H1 (cell line): ENCODE data around the gene CSGALNACT2. TPM values are rescaled to one million over a fixed set of nuclear protein-coding genes. Genes with fewer than 3 reads are reported as not detected.

Experiments used
- CTCF ChIA-PET: fragments of 300-600 bp; sonication (Branson Sonifier 250); formaldehyde crosslinking; loops from one replicate; lab custom pipeline; 2021; ENCODE audit not compliant: partially characterized antibody; lab: Charles Lee
- POLR2A ChIA-PET: fragments of 300-600 bp; sonication (Branson Sonifier 250); formaldehyde crosslinking; loops from one replicate; lab custom pipeline; 2021; ENCODE audit warnings: inconsistent platforms; ENCODE audit not compliant: partially characterized antibody; lab: Charles Lee
- DNase-seq, 2 experiments: peaks; one replicate each; pipeline versions ENCODE4 v3.0.0 to v3.0.0-alpha.2; 2010 to 2022; ENCODE audit warnings: low spot score in 2 of 2, low read depth in 1 of 2, mixed read lengths in 1 of 2
- FAIRE-seq: peaks from 2 replicates; lab custom pipeline; 2011; peaks lifted over from hg19 to GRCh38; lab: Jason Lieb, UNC
- H2AFZ ChIP-seq: 2 replicates; pipeline ENCODE4 v1.8.1; 2012; ENCODE audit warnings: low read length, inconsistent platforms
- H2AK5ac ChIP-seq: 2 replicates; pipeline ENCODE4 v1.6.1; 2013; ENCODE audit warnings: low read depth, low read length
- H2BK120ac ChIP-seq: replicated peaks from 2 replicates; pipeline ENCODE3; 2013; ENCODE audit warnings: low read depth, low read length, inconsistent platforms
- H2BK12ac ChIP-seq: 2 replicates; pipeline ENCODE4 v1.6.1; 2013; ENCODE audit warnings: low read depth, low read length
- H2BK15ac ChIP-seq: 2 replicates; pipeline ENCODE4 v1.6.1; 2013; ENCODE audit warnings: low read length
- H2BK20ac ChIP-seq: 2 replicates; pipeline ENCODE4 v1.6.1; 2013; ENCODE audit warnings: low read length
- H2BK5ac ChIP-seq: 2 replicates; pipeline ENCODE4 v1.6.1; 2013; ENCODE audit warnings: low read depth, low read length
- H3K14ac ChIP-seq: 2 replicates; pipeline ENCODE4 v1.6.1; 2013; ENCODE audit warnings: inconsistent platforms; ENCODE audit not compliant: insufficient read length
- H3K18ac ChIP-seq: 2 replicates; pipeline ENCODE4 v1.6.1; 2013; ENCODE audit warnings: low read length; ENCODE audit errors: extremely low read depth
- H3K23ac ChIP-seq: 2 replicates; pipeline ENCODE4 v1.6.1; 2013; ENCODE audit warnings: inconsistent platforms; ENCODE audit not compliant: insufficient read length
- H3K23me2 ChIP-seq: 2 replicates; pipeline ENCODE4 v1.6.1; 2013; ENCODE audit warnings: low read depth, low read length
- H3K27ac ChIP-seq: 2 replicates; pipeline ENCODE4 v1.6.1; 2011; ENCODE audit warnings: low read depth, low read length, inconsistent platforms
- H3K27me3 ChIP-seq, 4 experiments: replicated peaks in 1 of 4; 1 replicate in 1 of 4; 2 replicates in 3 of 4; pipeline versions ENCODE4 v1.6.1 to v1.8.1; 2011 to 2013; ENCODE audit warnings: low read length in 3 of 4, mild to moderate bottlenecking in 3 of 4, inconsistent platforms in 2 of 4, mixed read lengths in 2 of 4, moderate library complexity in 1 of 4; ENCODE audit not compliant: control insufficient read depth in 3 of 4, insufficient read depth in 3 of 4; ENCODE audit errors: extremely low read depth in 1 of 4
- H3K36me3 ChIP-seq, 4 experiments: 2 replicates each; pipeline versions ENCODE4 v1.6.1 to v1.8.1; 2011 to 2013; ENCODE audit warnings: mild to moderate bottlenecking in 4 of 4, low read length in 3 of 4, moderate library complexity in 2 of 4, control low read depth in 1 of 4, inconsistent platforms in 1 of 4; ENCODE audit not compliant: insufficient read depth in 4 of 4, control insufficient read depth in 2 of 4
- H3K4ac ChIP-seq: replicated peaks from 2 replicates; pipeline ENCODE3; 2013; ENCODE audit warnings: low read length, low read depth, mixed read lengths, inconsistent platforms; ENCODE audit not compliant: insufficient read length
- H3K4me1 ChIP-seq, 4 experiments: replicated peaks in 1 of 4; 1 replicate in 1 of 4; 2 replicates in 3 of 4; pipeline versions ENCODE4 v1.6.1 to v1.8.1; 2011 to 2013; ENCODE audit warnings: low read length in 3 of 4, inconsistent platforms in 2 of 4, mixed read lengths in 1 of 4; ENCODE audit not compliant: insufficient read depth in 4 of 4, control insufficient read depth in 3 of 4
- H3K4me2 ChIP-seq, 2 experiments: 2 replicates each; pipeline versions ENCODE4 v1.6.1 to v1.8.1; 2011 to 2013; ENCODE audit warnings: low read depth in 2 of 2, low read length in 2 of 2, control low read depth in 1 of 2, inconsistent platforms in 1 of 2, mild to moderate bottlenecking in 1 of 2; ENCODE audit not compliant: insufficient read depth in 1 of 2
- H3K4me3 ChIP-seq, 4 experiments: fragments of 200-600, 300-600 bp in 1 of 4; sonication (generic), shearing (Covaris generic), sonication (Bioruptor Twin) in 1 of 4; 2 replicates each; pipeline versions ENCODE4 v1.5.1 to v1.8.1; 2011 to 2016; ENCODE audit warnings: low read length in 4 of 4, low read depth in 3 of 4, control low read depth in 2 of 4, inconsistent platforms in 2 of 4, mild to moderate bottlenecking in 2 of 4, mixed read lengths in 1 of 4, moderate library complexity in 1 of 4; ENCODE audit not compliant: insufficient read depth in 2 of 4; ENCODE audit errors: extremely low read depth in 1 of 4
- H3K56ac ChIP-seq: replicated peaks from 2 replicates; pipeline ENCODE3; 2013; ENCODE audit warnings: low read depth, mild to moderate bottlenecking, mixed read lengths, low read length, inconsistent platforms; ENCODE audit not compliant: insufficient read length
- H3K79me1 ChIP-seq: 2 replicates; pipeline ENCODE4 v1.6.1; 2013; ENCODE audit warnings: low read depth, low read length, control low read depth
- H3K79me2 ChIP-seq, 2 experiments: 2 replicates each; pipeline versions ENCODE4 v1.6.1 to v1.8.1; 2012 to 2013; ENCODE audit warnings: low read length in 2 of 2, mild to moderate bottlenecking in 2 of 2, inconsistent platforms in 1 of 2; ENCODE audit not compliant: insufficient read depth in 2 of 2, control insufficient read depth in 1 of 2
- H3K9ac ChIP-seq, 4 experiments: replicated peaks in 1 of 4; 1 replicate in 1 of 4; 2 replicates in 3 of 4; pipeline versions ENCODE4 v1.6.1 to v1.8.1; 2011 to 2013; ENCODE audit warnings: low read depth in 3 of 4, low read length in 3 of 4, control low read depth in 2 of 4, mild to moderate bottlenecking in 2 of 4, moderate library complexity in 2 of 4, inconsistent platforms in 1 of 4; ENCODE audit errors: extremely low read depth in 1 of 4
- H3K9me3 ChIP-seq, 2 experiments: 2 replicates each; pipeline versions ENCODE4 v1.6.1 to v1.8.1; 2012 to 2013; ENCODE audit warnings: mild to moderate bottlenecking in 2 of 2, moderate library complexity in 2 of 2, control low read depth in 1 of 2, inconsistent platforms in 1 of 2, low read depth in 1 of 2, low read length in 1 of 2, mixed read lengths in 1 of 2; ENCODE audit not compliant: insufficient read depth in 2 of 2
- H4K20me1 ChIP-seq, 2 experiments: replicated peaks in 1 of 2; 2 replicates each; pipeline versions ENCODE3 to v1.8.1; 2011 to 2013; ENCODE audit warnings: inconsistent platforms in 2 of 2, low read length in 2 of 2, mild to moderate bottlenecking in 1 of 2; ENCODE audit not compliant: insufficient read depth in 2 of 2, control insufficient read depth in 1 of 2
- H4K5ac ChIP-seq: 2 replicates; pipeline ENCODE4 v1.6.1; 2013; ENCODE audit warnings: low read length, low read depth, mixed read lengths, inconsistent platforms; ENCODE audit not compliant: insufficient read length
- H4K8ac ChIP-seq: 2 replicates; pipeline ENCODE4 v1.8.0; 2013; ENCODE audit warnings: mild to moderate bottlenecking, moderate library complexity, low read length, inconsistent platforms; ENCODE audit not compliant: insufficient read depth; ENCODE audit errors: extremely low read depth
- H4K91ac ChIP-seq: replicated peaks from 2 replicates; pipeline ENCODE3; 2013; ENCODE audit warnings: low read length, mixed read lengths, inconsistent platforms; ENCODE audit not compliant: insufficient read length
- ASH2L ChIP-seq: fragments of 200-600, 300-600 bp; sonication (generic); IDR thresholded peaks from one replicate; pipeline ENCODE4 v1.7.1; 2017; ENCODE audit warnings: low read length
- HDAC2 ChIP-seq, 2 experiments: fragments of 300-600 bp in 1 of 2; sonication (generic) in 1 of 2; IDR thresholded peaks; 2 replicates each; pipeline ENCODE4 v1.6.1; 2011 to 2012; ENCODE audit warnings: low read depth in 2 of 2, low read length in 2 of 2, mild to moderate bottlenecking in 2 of 2, moderate library complexity in 2 of 2, borderline replicate concordance in 1 of 2, inconsistent platforms in 1 of 2
- KDM1A ChIP-seq: fragments of 200-600, 300-600 bp; sonication (generic); IDR thresholded peaks from 2 replicates; pipeline ENCODE4 v1.7.1; 2016; ENCODE audit warnings: mild to moderate bottlenecking, low read length, borderline replicate concordance
- KDM5A ChIP-seq: fragments of 200-600 bp; IDR thresholded peaks from 2 replicates; pipeline ENCODE4 v1.7.1; 2012; ENCODE audit warnings: mild to moderate bottlenecking, low read length, inconsistent platforms, mixed read lengths
- RNF2 ChIP-seq: fragments of 200-900, 300-1000 bp; sonication (generic); IDR thresholded peaks from 2 replicates; pipeline ENCODE4 v1.7.1; 2016; ENCODE audit warnings: borderline replicate concordance, low read depth, mild to moderate bottlenecking, antibody characterized with exemption, low read length; ENCODE audit not compliant: poor library complexity, severe bottlenecking; ENCODE audit errors: missing control alignments
- SIRT6 ChIP-seq: IDR thresholded peaks from one replicate; pipeline ENCODE4 v1.7.1; 2012; ENCODE audit warnings: low read length, inconsistent platforms
- SRF ChIP-seq: IDR thresholded peaks from 2 replicates; pipeline ENCODE4 v1.6.1; 2011; ENCODE audit warnings: mild to moderate bottlenecking, low read depth, low read length, moderate library complexity
- polyA plus RNA-seq, 7 experiments: library from polyadenylated mRNA; depleted of rRNA in 3 of 7; stranded (reverse) in 5 of 7; unstranded in 2 of 7; fragments of >200 nt in 5 of 7; fragments of 200-250 nt in 2 of 7; gene quantifications; 1 replicate in 5 of 7; 2 replicates in 1 of 7; 4 replicates in 1 of 7; pipeline versions ENCODE4 v1.2.1 to v1.2.3, GENCODE V29; 2011 to 2013; ENCODE audit warnings: missing spikeins in 2 of 7, mixed read lengths in 2 of 7
- total RNA-seq: library from RNA; stranded (reverse); fragmentation: NEBNext Ultra II Directional; extraction: Animal tissue kit (Norgen Biotek cat#: 25700); gene quantifications from 2 replicates; pipeline ENCODE4 v1.2.1, GENCODE V29; 2021

CSGALNACT2 gene
- total and polyA plus RNA-seq, 2 of the 8 experiments (the other 6 are each of a cell fraction or from before 2014, with no cell fraction given): 2.6 to 5.3 TPM

DNA sequence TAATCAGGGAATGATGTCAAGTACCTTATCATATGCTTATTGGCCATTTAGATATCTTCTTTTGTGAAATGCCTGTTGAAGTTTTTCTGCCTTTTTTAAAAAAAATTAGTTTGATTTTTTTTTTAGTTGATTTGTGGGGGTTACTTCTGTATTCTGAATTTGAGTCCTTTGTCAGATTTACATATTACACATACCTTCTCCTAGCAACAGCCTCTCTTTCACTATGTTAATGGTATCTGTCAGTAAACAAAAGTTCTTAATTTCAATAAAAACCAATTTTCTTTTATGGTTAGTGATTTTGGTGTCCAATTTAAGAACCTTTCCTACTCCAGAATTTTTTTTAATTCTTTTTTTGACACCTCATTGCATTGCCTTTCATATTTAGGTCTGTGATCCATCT is 52.0 kb downstream of the CSGALNACT2 start:
- no peaks in the 10 kb centered on the region for H3K9me3 ChIP-seq
- H3K79me1 ChIP-seq: no peaks in the 10 kb centered on the region
- no peak overlapping the region for H3K4ac ChIP-seq
- H3K4me2 ChIP-seq: no peak overlapping the region
- no peak overlapping the region for H2AK5ac ChIP-seq
- no peaks in the 10 kb centered on the region for H3K79me2 ChIP-seq
- no peak overlapping the region for H2BK12ac ChIP-seq
- no peak overlapping the region for H2BK20ac ChIP-seq
- peaks cover 0 to 3% (median 0%) of the 10 kb centered on the region in 4 experiments; a peak in 2 of 7 replicates for H3K4me1 ChIP-seq
- no peak overlapping the region for H2BK15ac ChIP-seq
- H4K91ac ChIP-seq: no peak overlapping the region
- POLR2A ChIA-PET: interaction anchor here (1.1 kb wide), 1 partner anchor 12 kb away, joined by 3 read pairs; no protein-coding TSS in a partner anchor
- H2BK5ac ChIP-seq: no peak overlapping the region
- H3K14ac ChIP-seq: no peak overlapping the region
- FAIRE-seq: no peak
- no peaks in the 10 kb centered on the region for H3K27me3 ChIP-seq
- CTCF ChIA-PET: interaction anchor here (1.1 to 1.5 kb wide), 3 partner anchors 11 to 20 kb away, joined by 3 to 7 read pairs (median 5); no protein-coding TSS in a partner anchor
- H4K20me1 ChIP-seq: no peaks in the 10 kb centered on the region
- no peaks in the 10 kb centered on the region for H3K23me2 ChIP-seq
- no peak overlapping the region for H4K5ac ChIP-seq
- no peak overlapping the region for H4K8ac ChIP-seq
- no peak overlapping the region for H3K56ac ChIP-seq
- no peak overlapping the region for H3K27ac ChIP-seq
- TF ChIP-seq RNF2 (no peak), KDM1A (no peak), ASH2L (no peak), SIRT6 (no peak), SRF (no peak), HDAC2 (IDR thresholded peaks at IDR 0.05; ENCODE audit: borderline replicate concordance in 1 of 2, low read depth in 2 of 2, low read length in 2 of 2) (no peak), KDM5A (no peak)
- H3K36me3 ChIP-seq: peaks cover 0 to 5% (median 0%) of the 10 kb centered on the region in 4 experiments; a peak in 2 of 8 replicates
- H3K4me3 ChIP-seq: no peak overlapping the region
- no peak overlapping the region for H3K9ac ChIP-seq
- no peak overlapping the region for H2BK120ac ChIP-seq
- no peak overlapping the region for H3K18ac ChIP-seq
- no peak for DNase-seq
- no peak overlapping the region for H2AFZ ChIP-seq
- H3K23ac ChIP-seq: no peak overlapping the region
